Umbilical cord (tissue), 2 donors: ENCODE results near the gene COPA. TPM values are rescaled to one million over a fixed set of nuclear protein-coding genes. Genes with fewer than 3 reads are reported as not detected.

Experiments used
- DNase-seq: peaks from one replicate; pipeline ENCODE4 v3.0.0-alpha.2; 2015; ENCODE audit warnings: low spot score
- total RNA-seq: library from RNA; depleted of rRNA; stranded (reverse); fragments of >200 nt; gene quantifications from one replicate; pipeline ENCODE4 v1.2.3, GENCODE V29; 2014; ENCODE audit warnings: low replicate concordance; ENCODE audit not compliant: insufficient read depth

Gene COPA
- total RNA-seq, 1 donor from 2014 or later, result 150 TPM

- no peak for DNase-seq
These were observed 20.0 kb upstream of the COPA start for GRCh38 chr1:160363010-160363409.

GRCh38 chr1:160362168-160362957 lies 19.3 kb upstream of the COPA start:
- no peak for DNase-seq

- no peak for DNase-seq
These were observed 18.7 kb upstream of the COPA start for GRCh38 chr1:160361814-160362167.

DNA sequence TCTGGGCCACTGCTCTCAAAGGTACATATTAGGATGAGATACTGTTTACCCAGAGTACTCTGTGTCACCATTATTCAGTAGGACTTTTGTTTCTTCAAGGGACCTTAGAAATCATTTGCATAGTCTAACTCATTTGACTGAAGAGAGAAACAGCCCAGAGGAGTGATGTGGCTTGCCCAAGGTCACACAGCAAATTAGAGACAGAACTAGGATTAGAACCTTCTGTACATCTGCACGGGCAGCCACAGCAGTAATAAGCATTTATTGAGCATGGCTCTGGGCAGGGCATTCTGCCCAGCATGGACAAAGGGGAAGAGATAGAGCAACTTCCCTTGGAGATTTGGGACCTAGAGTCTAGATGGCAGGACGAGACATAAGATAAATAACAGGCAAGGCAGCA lies 18.1 kb upstream of the COPA start:
- no peak for DNase-seq

- DNase-seq, result no peak
These were observed 17.2 kb upstream of the COPA start for GRCh38 chr1:160360227-160360695.

DNA sequence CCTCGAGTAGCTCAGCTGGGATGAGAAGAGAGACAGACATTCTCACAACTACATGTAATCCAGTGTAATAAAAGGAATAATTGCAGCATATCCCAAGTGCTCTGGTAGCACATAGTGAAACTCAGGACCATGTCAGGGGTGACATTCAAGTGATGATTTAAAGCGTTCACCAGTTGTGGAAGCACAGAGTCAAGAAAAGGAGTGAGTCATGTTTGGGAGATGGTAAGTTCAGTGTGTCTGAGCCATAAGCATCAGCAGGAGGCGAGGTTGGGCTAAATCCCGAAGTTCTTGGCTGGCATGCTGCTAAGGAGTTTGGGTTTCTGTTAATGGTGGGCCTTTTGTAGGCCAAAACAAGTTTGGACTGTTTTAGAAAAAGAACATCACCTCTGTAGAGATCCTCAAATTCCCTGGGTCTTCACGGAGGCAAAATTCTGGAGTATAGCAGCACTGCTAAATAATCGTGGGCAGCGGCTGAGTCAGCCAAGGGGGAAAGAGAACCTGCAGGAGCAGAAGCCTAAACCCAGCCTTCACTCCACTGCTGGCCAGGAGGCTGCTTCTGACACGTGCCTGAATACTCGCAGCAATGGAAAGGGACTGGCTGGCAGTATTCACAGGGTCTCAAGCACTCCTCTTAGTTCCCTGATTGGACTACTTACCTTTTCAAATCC lies 16.6 kb upstream of the COPA start:
- DNase-seq, result no peak

- DNase-seq, result no peak
These were observed 15.0 kb upstream of the COPA start for GRCh38 chr1:160358073-160358472.

- DNase-seq, result no peak
These were observed 14.4 kb upstream of the COPA start for GRCh38 chr1:160357286-160358002.

- no peak for DNase-seq
These were observed 11.4 kb upstream of the COPA start for GRCh38 chr1:160354388-160354985.

DNA sequence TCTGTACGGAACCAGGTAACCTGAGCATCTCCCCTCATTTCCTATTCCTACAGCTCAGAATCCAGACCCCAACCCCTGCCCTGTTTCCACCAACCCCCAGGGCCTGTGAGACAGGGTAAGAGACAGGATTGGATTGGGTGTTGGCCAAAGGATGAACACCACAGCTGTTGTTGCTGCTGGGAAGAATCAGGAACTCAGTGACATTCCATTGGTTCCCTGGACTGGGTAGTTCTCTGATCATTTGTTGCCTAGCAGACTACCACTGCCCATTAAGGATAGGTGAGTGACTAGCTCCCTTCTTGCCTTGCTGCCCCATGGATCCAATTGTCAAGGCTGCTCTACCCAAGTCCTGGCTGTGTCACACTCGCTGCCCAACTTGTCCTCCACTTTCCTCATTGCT lies 10.2 kb upstream of the COPA start:
- no peak for DNase-seq

DNA sequence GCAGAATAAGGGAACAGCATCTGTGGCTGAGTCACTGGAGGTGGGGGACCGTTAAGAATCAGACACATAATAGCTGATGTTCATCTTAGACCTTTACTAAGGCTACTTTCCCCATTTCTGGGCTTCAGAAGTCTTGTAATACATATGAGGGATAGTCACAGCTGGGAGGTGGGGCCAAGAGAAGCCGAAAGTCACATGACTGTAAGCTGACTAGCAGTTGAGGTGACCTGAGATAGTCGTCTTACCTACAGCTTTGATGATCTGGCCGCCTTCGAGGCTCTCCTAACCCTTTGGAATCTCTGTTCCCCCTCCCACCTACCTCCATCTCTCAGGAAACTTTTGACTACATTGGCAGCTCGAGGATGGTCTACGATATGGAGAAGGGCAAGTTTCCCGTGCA lies 9.5 kb upstream of the COPA start:
- DNase-seq, result no peak

GRCh38 chr1:160351629-160352028 lies 8.6 kb upstream of the COPA start:
- no peak for DNase-seq

DNA sequence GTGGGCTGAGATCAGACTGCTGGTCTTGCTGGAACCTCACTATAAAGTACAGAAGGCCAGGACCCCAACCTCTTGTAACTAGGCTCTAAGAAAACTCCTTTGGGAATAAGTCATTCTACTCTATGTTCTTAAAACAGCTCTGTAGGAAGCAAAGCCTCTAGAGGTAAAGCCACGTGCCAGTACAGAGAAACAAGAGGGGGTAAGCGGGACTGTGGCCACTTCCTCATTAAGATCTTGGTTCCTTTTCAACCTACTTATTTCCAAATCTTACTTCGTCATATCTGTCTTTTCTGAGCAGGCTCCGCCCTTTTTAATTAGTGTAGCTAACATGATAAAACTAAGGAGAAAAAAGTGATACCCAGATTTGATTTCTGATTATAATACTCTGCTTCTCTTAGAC lies 3.9 kb upstream of the COPA start:
- no peak for DNase-seq

- DNase-seq, result no peak
These were observed 3.4 kb upstream of the COPA start for GRCh38 chr1:160346463-160346862.

DNA sequence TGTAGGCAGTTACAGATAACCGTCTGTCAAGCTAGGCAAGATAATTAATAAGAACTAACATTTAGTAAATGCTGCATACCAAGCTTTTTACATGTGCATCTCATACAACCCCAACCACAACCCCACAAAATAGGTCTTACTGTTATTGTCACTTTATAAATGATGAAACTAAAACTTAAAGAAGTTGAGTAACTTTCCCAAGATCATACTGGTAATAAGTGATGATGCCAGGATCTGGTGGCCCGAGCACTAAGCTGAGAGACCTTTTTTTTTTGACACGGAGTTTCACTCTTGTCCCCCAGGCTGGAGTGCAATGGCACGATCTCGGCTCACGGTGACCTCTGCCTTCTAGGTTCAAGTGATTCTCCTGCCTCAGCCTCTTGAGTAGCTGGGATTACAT lies 1.9 kb upstream of the COPA start:
- DNase-seq, result no peak

DNA sequence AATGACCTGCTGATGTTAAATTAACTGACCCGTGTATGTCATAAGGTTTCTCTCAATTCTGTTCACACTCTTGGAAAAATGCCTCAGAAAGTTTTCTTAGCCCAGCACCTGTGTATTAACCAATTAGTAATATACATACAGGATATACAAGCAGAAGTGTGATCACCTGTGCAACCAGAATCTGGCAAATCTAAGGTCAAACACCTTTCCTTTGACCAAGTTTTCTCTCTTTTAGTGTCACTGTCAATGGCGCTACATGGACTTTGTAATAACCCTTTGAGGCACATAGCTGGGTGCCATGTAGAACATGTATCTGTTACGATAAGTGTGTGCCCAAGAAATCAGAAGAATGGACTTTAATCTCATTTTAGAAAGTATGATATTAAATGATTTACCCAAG lies 1.2 kb upstream of the COPA start:
- DNase-seq, result no peak

- DNase-seq, result peak; percentile 27
These were observed 524 bp downstream of the COPA start for GRCh38 chr1:160342526-160342925.

DNA sequence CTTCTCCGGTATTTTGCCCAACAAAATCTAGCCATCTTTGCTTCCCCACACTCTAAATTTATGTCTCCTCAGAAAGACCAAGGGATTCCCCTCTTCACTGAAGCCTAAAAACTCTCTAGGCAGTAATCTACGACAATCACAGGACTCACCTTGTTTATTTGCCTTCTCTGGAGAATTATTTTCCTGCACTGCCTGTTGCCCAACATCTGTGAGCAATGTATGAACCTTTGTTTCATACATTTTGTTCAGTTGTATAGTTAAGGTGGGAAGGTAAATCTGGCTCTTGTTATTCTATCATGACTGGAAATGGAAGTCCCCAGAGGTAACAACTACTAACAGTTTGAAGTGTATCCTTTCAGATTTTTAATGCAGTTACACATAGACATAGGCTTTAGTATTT lies 2.2 kb downstream of the COPA start:
- DNase-seq, result no peak

DNA sequence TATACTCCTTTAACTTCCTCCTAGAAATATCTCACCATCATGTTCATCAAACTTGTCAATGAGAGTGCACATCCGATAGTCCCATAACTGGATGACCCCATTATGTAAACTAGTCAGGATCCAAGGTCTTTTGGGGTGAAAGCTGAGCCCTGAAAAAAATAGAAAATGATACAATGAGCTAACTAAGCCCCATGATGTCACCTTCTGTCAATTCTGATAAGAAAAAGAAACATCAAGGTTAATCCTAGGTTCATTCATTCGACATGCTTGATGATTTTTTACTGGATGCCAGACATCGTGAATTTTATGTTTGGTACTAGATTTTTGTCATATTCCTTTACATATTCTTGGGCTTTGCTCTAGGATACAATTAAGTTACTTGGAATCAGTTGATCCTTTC lies 2.9 kb downstream of the COPA start:
- no peak for DNase-seq

GRCh38 chr1:160338580-160338979 lies 4.5 kb downstream of the COPA start:
- DNase-seq, result no peak

GRCh38 chr1:160332516-160332915 lies 10.5 kb downstream of the COPA start:
- DNase-seq, result no peak

GRCh38 chr1:160330119-160330518 lies 12.9 kb downstream of the COPA start:
- no peak for DNase-seq
